ENCODE data around the gene CENPP.

CENPP gene

GRCh38 chr9:92603100-92603499, 277.3 kb downstream of the CENPP start:
- DNase-seq: no peak

- no peak for DNase-seq
Observed at GRCh38 chr9:92603990-92604389, 278.2 kb downstream of the CENPP start.

- DNase-seq: no peak
Observed at GRCh38 chr9:92605224-92605623, 279.5 kb downstream of the CENPP start.

GRCh38 chr9:92607088-92607487, 281.3 kb downstream of the CENPP start:
- DNase-seq: no peak

- DNase-seq: peak; percentile 51 to 52
Observed at GRCh38 chr9:92607773-92608172, 282.0 kb downstream of the CENPP start.

GRCh38 chr9:92608241-92608908, 282.6 kb downstream of the CENPP start:
- no peak for DNase-seq

GRCh38 chr9:92608909-92609445, 283.2 kb downstream of the CENPP start:
- peak; percentile 31 to 54 for DNase-seq

GRCh38 chr9:92610470-92611420, 285.0 kb downstream of the CENPP start:
- no peak for DNase-seq

- no peak for DNase-seq
Observed at GRCh38 chr9:92611621-92612285, 286.0 kb downstream of the CENPP start.

- no peak for DNase-seq
Observed at GRCh38 chr9:92612292-92612691, 286.5 kb downstream of the CENPP start.

- DNase-seq: no peak
Observed at GRCh38 chr9:92612816-92613215, 287.1 kb downstream of the CENPP start.

- DNase-seq: no peak
Observed at GRCh38 chr9:92613268-92614122, 287.7 kb downstream of the CENPP start.

GRCh38 chr9:92614123-92614510, 288.4 kb downstream of the CENPP start:
- no peak for DNase-seq

GRCh38 chr9:92614763-92615461, 289.2 kb downstream of the CENPP start:
- DNase-seq: no peak

- DNase-seq: no peak
Observed at GRCh38 chr9:92615790-92616189, 290.0 kb downstream of the CENPP start.

GRCh38 chr9:92616199-92616641, 290.5 kb downstream of the CENPP start:
- no peak for DNase-seq

- DNase-seq: no peak
Observed at GRCh38 chr9:92616655-92617111, 290.9 kb downstream of the CENPP start.

GRCh38 chr9:92617195-92617813, 291.6 kb downstream of the CENPP start:
- DNase-seq: no peak

- no peak for DNase-seq
Observed at GRCh38 chr9:92617951-92618510, 292.3 kb downstream of the CENPP start.

- no peak for DNase-seq
Observed at GRCh38 chr9:92618633-92619225, 293.0 kb downstream of the CENPP start.
